Epidermal melanocyte (primary cell): ENCODE data around the gene ZSWIM9.

Experiments
- DNase-seq: peaks from one replicate; pipeline ENCODE4 v3.0.0; 2011; ENCODE audit warnings: low spot score; ENCODE audit not compliant: insufficient read length

Gene ZSWIM9

DNA sequence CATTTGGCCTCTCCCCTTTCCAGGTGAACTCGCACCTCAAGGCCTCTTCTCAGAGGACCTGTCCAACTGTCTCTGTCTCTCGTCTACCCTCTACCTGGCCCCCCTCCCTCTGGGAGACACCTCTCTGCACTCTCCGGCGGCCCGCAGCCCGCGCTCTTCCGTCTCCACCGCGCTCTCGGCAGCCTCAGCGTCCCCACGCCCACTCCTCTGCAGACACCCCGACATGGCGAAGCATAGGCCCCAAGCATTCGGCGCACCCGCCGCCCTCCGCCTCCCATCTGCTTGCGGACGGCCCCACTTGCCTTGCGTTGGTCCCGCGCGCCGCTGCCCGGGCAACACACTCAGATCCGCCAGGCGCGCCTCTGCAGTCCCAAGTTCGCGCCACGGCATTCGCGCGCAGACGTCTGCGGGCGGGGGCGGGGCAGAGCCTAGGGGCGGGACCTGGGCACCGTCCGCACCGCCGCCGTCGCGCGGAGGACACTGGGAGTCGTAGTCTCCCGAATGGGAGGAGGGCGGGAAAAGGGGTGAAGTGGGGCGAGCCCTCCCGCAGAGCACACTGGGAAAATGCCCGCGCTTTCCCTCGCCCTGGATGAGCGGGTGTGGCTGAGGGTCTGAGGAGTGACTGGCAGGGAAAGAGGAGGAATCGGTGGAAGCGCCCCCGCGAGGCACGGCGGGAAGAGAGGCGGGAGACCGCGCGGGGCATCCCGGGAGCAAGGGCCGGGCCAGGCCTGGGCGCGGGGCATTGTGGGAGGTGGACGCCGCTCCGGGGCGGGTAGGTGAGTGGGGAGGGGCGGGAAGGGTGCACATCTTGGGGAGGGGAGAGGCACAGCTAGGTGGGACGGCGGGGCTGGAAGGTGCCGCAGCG lies at the start of gene ZSWIM9, which contains the start of gene LIG1:
ZSWIM9 (plus strand) TSS at position 742 of the 865 bp plus-strand sequence. CDS start 1,123 bp downstream, outside the sequence.
LIG1 (minus strand) TSS at position 406 of the 865 bp plus-strand sequence. CDS start 4,778 bp downstream, outside the sequence.
- peak; percentile 96 for DNase-seq

DNA sequence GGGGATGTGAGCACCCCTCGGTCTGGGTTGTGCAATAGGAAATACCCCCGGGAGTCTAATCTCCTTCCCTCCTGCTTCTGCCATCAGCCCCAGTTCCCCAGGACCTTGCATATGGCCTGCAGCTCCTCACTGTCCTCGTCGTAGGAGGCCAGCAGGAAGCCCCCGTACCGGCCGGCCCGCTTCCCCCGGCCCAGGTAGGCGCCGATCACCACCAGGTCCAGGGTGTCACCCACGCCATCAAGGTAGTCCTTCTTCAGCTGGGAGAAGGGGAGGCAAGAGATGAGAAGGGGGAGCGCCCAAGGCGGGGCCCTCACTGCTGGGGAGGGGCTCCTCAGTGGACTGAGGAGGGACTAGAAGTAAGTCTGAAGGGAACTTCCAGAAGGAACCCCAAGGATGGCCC lies 49.4 kb upstream of the ZSWIM9 start:
- DNase-seq, result no peak

DNA sequence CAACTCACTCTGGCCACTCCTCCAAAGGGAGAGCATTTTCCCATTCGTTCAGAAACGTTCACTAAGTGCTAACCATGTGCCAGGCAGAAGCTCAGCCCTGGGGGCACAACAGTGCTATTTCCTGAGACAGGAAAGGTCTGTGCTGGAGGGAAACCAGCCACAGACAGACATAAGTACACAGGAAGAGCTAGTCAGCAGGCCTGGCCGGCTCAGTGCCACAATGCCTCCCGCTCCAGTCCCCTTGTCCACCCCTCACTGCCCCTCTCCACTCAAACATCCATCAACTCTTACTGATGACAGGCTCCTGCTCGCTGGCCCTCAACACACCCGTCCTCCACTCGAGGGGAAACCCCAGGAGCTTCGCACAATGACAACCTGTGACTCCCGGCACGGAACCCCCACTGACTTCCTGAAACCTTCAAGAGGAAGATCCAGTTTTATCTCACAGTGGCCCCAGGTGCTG lies 48.5 kb upstream of the ZSWIM9 start:
- peak; percentile 89 for DNase-seq

DNA sequence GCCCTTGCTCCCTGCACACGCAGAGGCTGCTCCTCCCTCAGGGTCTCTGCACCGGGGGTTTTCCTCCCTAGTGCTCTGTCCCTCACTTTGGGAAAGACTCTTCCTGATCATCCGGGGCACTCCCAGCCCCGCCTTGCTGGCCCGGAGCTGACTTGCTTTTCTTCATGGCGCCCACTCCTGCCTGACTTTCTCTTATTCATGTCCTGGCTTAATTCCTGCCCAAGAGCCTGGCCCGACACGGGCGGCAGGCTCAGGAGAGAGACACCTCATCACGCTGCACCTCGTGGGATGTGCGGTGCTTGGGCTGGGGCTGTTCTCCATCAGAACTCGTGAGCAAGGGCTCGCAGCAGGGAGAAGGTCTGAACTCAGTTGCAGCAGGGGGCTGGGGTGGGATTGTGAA lies 48.1 kb upstream of the ZSWIM9 start:
- DNase-seq, result no peak

DNA sequence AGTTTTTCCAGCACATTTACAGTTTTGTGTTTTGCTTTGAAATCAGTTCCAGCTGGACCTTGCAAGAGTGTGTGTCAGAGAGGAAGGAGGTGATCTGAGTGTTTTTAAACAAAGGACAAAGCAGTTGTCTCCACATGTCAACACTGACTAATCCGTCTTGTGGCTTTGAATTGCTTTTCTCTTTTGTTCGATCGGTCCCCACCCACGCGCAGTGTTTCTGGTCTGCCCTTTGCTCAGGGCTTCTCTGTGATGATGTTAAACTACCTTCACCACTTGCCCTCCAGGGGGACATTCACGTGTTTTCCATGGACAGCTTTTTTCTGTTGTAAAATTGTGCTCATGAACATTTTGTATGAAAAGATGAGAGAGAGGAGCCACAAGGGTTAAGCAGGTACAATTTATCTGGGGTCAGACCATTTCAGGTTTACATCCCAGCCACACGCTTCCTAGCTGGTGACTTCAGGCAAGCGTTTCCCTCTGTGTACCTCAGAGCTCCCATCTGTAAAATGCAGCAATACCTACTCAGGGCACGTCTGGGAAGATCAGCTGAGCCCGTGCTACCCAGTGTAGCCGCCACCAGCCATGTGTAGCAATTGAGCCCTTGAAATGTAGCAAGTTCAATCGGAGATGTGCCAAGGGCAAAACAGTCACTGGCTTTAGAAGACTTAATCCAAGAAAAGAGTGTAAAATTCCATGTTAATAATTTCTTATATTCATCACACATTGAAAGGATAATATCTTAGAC lies 46.4 kb upstream of the ZSWIM9 start:
- peak; percentile 34 for DNase-seq

DNA sequence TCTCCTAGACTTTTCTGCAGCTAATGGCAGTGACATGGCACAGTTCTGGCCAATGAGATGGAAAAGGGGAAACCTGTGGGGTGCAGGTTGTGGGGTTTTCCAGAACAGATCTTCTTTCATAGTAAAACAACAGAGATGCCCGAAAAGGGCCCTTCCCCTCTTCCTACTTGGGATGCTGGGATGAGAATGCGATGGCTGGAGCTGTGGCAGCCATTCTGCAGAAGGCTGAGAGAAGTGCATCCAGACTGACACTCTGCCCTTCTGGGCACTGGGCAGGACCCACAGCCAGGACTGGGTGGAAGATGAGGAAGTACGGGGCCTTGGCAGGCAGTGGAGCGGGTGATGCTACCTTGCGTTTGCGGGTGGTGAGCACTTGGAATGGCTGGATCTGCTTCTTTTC lies 42.9 kb upstream of the ZSWIM9 start:
- no peak for DNase-seq

DNA sequence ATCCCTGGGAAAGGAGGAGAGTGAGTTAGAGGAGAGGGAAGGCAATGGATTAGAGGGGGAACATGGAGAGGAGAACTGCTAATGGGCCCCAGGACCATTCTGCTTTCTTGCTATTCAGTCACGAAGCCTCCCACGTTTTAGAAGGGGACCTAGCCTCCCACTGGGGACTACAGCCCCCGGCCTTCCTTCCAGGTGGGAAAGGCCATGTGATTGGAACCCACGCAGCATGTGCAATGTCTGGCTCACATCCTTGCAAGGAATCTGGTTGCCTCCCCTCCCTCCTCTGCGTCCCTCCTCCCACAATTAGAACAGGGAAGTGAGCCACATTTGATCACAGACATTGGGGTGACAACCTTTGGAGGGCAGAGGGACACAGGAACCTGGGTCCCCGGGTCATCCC lies 37.4 kb upstream of the ZSWIM9 start:
- DNase-seq, result no peak

DNA sequence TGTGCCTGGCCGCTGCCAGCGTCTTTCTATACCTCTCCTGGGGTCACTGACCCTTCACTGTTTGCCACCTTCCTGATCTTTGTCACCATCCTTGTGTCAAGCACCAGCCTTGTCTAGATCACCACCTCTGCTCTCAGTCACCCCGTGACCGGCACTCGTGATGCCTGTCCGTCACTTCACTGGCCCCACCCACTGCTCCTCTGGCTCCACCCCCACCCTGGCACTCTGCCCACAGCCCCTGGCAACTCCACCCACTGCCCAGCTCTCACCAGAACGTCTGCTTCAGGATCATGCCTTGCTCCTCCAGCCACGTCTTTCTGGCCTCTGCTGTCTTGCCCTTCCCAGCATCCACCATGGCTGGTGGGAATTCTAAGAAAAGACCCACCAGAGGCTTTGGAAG lies 35.1 kb upstream of the ZSWIM9 start:
- peak; percentile 34 for DNase-seq

DNA sequence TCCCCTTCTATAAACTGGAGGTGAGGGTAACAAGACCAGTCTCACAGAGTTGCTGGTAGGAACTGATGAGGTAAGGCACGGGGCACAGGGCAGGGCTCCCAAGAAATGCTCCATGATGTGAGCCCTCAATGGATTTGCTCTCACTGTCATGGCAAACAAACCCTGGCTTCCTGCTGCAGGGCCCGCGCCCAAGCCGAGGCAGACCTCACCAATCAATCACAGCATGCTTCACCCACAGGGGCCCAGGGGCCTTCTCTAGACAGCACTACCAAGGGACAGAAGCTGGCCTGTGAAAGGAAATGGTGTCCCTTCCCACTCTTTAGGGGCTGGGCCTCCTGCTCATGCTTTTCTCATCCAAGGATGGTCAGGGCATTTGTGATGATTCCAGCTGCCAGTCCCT lies 33.9 kb upstream of the ZSWIM9 start:
- no peak for DNase-seq

DNA sequence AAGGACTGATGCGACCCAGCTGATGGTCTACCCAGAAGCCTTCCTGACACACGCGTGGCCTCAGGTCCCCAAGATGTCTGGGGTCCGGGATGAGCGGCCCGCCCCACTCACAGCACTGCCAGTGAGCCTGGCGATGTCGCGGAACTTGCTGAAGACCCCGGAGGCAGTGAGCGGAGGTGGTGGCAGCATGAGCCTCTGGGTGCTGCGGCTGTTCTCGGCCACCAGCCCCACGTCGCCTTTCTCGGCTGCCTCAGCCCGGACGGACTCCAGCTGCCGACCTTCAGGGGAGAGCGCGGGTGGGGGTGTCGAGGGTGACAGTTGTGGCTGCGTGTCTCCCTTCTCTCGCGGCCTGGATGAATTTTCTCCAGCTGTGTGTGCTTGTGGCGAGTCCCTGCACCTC lies 33.1 kb upstream of the ZSWIM9 start:
- no peak for DNase-seq

DNA sequence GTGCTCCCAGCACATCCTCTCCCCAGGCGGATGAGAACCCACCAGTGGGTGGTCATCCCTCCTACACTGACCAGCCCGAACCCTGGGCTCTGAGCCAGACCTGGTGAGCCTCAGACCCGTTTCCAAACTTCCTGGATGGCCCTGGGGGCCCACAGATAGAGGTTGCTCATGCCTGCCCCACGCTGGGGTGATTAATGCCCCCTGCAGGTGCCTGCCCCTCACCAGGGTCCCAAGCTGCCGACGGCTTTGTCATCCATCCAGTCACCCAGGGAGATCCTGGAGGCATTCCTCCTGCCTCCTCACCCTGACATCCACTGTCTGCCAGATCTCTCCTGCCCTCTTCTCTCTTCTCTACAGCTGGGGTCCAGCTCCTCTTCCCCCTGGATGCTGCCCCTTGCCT lies 31.4 kb upstream of the ZSWIM9 start:
- no peak for DNase-seq

DNA sequence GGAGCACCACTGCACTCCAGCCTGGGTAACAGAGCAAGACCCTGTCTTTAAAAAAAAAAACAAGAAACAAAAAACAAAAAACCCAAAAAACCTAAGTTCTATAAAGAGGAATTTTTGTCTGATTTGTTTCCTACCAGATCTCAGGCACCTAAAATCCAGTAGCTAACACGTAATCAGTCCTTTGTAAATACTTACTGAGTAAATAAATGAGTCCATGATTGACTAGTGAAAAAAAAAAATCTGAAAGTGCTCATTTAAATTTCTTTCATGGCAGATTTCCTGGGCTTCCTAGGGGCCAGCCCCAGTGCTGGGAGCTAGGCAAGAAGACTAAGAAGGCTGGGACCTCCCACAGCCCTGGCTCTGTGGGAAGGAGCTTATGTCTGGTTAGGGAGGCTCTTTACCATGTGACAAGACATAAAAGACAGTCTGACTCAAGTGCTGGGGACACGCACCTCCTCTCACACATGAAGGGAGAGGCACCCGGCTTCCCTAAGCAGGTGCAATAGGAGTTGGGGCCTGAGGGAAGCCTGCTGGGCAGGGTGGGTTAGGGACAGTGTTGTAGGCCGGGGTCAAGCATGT lies 22.8 kb upstream of the ZSWIM9 start:
- DNase-seq, result no peak

DNA sequence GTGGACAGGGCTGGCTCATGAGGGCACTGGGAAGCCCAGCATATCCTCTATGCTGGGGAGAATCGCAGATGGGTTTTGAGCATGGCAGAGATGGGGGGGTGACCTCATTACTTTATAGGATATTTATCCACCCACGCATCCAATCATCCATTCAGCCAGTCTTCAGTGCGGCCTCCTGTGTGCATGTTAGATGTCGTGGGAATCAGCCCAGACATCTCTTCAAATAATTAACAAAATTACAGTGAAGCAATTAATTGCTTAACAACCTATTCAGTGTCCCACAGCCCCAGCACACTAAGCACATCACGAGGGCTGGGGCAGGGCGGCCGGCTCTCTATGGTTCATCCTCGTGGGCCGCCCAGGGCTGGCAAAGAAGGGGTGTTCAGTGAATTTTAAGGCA lies 21.9 kb upstream of the ZSWIM9 start:
- DNase-seq, result no peak

DNA sequence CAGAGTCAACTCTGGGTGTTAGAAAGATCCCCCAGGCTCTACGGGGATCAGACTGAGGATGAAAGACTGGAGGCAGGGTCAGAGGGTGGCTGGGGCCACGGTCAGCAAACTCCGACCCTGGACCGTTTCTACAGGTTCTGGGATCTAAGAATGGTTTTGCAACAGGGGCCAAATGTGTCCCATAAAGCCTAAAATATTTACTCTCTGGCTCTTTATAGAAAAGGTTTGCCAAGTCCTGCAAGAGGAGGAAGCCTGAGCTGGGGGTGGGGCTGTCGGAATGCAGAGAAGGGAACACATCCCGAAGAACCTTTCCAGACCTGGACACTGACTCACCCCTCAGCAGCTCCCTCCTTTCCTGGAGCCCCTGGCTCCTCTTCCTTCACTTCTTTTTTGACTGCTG lies 21.1 kb upstream of the ZSWIM9 start:
- no peak for DNase-seq

DNA sequence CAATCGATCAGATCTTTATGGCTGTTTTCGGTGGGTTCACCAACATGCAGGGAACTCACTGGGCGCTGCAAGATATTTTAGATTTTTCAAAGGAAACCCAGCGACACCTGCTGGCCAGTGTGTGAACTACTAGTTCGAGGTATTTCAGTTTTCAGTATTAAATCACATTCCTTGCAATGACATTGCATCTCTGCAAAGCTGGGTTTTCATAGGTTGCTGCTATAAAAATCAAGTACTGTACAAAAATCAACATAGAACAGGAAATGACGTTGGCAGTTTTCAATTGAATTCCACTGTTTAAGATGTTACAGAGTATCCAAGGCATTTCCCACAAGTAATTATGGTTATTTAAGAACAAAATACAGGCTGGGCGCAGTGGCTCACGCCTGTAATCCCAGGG lies 17.9 kb upstream of the ZSWIM9 start:
- DNase-seq, result peak; percentile 47

DNA sequence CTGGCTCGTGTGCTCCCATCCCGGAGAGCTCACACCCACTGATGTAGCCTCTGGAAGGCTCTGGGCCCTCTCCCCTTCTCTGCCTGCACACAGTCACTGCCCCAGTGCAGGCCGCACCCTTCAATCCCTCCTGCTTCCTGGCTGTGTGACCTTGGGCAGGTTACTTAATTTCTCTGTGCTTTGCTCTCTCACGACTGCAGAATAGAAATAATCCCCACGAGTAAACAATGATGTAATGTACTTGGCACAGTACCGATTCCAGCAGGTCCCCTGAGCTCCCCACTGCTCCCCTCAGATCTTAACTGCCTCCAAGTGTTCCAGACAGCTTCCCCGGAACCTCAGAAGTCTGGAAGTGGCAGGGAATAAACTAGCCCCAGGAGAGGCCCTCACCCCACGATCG lies 16.5 kb upstream of the ZSWIM9 start:
- no peak for DNase-seq

DNA sequence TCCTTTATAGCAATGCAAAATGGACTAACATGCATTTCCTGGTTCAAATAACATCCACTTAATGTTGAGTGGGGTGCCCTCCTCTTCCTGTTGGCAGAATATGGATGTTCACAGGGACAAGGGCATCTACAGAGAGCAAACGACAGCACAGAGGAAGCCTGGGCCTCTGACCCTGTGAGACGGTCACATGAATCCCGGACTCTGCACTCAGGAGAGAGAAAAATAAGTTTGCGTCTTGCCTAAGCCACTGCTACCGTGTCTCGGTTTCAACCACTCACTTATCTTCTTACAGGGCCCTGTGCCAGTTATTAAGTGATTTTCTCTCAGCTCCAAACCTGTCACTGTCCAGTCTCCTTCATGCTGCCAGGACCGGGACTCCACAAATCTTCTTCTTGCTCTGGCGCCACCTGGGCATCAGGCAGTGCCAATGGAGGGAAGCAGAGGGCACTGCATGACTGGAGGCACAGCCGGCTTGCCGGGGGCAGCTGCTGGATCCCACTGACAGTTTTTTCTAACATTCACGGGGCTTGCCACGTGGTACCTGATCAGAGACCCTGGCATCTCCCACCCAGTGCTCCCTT lies 12.2 kb upstream of the ZSWIM9 start:
- no peak for DNase-seq

DNA sequence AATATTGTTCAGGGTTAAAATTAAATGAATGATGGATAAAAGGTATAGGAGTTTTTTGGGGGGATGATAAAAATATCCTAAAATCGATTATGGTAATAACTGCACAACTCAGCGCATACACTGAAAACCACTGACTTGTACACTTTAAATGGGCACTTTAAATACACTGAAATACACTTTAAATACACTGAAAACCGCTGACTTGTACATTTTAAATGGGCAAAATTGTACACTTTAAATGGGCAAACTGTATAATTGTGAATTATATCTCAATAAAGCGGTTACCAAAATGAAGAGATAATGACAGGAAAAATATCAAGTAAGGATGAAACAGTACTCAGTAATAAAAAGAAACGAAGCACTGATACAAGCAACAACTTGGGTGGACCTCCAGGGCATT lies 1.8 kb upstream of the ZSWIM9 start:
- no peak for DNase-seq

DNA sequence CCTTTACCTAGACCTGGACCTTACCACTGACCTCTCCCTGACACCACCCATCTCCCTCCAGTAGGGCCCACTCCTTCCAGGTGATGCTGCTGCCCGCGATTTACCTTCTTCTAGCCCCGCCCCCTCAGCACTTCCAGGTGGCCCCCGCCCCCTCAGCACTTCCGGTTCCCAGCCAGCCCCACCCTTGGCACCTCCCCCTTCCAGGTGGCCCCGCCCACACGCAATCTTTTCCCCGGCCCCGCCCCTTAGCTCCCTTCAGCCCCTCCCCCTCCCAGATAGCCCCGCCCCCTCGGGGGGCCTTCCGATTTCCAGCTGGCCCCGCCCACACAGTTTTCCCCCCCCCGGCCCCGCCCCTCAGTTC lies 922 bp upstream of the ZSWIM9 start:
- DNase-seq, result peak; percentile 23

DNA sequence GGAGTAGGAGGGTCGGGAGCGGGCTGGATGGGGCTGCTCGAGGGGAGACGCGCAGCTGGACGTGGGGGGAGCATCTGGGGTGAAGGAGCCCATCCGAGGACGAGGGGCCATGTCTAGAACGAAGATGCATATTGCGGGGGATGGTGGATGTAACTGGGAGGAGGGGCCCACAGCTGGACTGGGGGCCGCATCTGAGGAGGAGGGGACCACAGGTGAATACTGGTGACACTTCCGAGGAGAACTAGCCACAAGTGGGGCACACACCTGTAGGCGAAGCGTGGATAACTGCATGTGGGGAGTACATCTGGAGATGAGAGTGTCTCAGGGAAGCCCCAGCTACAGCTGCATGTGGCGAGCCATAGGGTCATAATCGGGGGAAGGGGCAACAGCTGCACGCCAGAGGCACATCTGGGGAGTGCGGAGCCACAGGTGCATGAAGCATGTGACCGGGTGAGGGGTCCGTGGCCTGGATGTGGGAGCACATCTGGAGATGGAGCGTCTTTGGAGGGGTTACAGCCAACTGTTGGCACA lies 402 bp downstream of the ZSWIM9 start:
- DNase-seq, result no peak

DNA sequence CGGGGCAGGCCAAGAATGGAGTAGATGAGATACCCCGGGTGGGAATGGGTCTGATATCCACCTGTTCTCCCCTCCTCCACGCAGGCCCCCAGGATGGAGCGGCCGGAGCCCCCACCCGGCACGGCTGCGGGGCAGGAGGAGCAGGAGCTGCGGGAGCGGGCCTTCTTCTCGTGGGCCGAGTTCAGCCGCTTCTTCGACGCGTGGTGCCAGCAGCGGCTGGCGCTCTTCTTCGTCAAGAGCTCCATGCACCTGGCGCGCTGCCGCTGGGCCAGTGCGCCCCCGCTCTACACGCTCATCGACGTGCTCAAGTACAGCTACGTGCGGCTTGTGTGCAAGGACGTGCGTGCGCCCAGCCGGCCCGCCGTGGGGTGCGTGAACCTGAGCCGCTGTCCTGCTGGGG lies 1.2 kb downstream of the ZSWIM9 start:
- no peak for DNase-seq
